Fibroblast of the aortic adventitia (primary cell): ENCODE results near the gene AQP5. TPM values are rescaled to one million over a fixed set of nuclear protein-coding genes. Genes with fewer than 3 reads are reported as not detected.
A peak's percentile ranks its signal among the peaks of the same experiment; 100 is the strongest.

Source experiments
- DNase-seq: peaks from one replicate; pipeline ENCODE4 v3.0.0-alpha.2; 2010; ENCODE audit warnings: low read depth
- H3K4me3 ChIP-seq: 2 replicates; pipeline ENCODE4 v1.5.1; 2011; ENCODE audit warnings: low read depth, mild to moderate bottlenecking, control low read depth, low read length, moderate library complexity
- total RNA-seq: library from RNA; depleted of rRNA; stranded (reverse); fragments of >200 nt; gene quantifications from 2 replicates; pipeline ENCODE4 v1.2.3, GENCODE V29; 2012; ENCODE audit warnings: low replicate concordance
- TF ChIP-seq, protein P1 (sequence below): IDR thresholded peaks from 2 replicates; pipeline ENCODE4 v1.5.1; 2011; ENCODE audit warnings: mild to moderate bottlenecking, low read length, control low read depth, inconsistent platforms; ENCODE audit not compliant: insufficient read depth

Gene AQP5
- total RNA-seq, 1 donor = 0.72 TPM

DNA sequence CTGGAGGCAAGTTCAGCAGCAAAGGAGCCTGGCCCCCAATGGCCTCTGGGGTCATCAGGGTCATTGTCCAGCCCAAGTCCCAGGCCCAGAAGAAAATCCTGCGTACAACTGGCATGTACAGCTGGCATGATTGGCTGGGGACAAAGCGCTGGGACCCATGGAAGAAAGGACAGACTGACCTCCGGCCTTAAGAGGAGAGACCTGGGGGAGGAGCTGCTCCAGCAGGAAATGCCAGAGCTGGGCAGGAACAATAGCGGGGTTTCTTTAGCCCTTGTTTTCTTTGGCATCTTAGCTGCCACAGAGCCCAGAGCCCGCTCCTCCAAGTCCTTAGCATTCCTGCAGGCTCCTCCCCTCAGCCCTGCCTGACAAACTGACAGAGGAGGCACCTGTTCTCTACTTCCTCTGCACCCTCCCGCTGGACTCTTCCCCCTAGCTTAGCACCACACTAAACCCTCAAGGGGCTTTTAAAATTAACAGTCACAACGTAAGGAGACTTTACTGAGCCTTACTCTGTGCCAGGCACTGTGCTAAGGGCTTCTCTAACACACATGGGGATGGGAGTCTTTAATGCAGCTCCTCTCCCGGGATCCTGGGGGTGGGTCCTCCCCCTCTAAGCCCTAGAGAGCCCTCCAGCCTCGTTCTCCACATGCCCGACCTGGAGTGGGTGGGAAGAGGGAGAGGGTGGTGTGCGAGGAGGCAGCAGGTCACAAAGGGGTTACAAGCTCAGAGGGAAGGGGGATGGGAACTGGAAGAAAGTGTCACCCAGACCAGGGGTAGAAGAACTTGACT is 1.8 kb upstream of the AQP5 start:
- TF ChIP-seq, protein P1, sequence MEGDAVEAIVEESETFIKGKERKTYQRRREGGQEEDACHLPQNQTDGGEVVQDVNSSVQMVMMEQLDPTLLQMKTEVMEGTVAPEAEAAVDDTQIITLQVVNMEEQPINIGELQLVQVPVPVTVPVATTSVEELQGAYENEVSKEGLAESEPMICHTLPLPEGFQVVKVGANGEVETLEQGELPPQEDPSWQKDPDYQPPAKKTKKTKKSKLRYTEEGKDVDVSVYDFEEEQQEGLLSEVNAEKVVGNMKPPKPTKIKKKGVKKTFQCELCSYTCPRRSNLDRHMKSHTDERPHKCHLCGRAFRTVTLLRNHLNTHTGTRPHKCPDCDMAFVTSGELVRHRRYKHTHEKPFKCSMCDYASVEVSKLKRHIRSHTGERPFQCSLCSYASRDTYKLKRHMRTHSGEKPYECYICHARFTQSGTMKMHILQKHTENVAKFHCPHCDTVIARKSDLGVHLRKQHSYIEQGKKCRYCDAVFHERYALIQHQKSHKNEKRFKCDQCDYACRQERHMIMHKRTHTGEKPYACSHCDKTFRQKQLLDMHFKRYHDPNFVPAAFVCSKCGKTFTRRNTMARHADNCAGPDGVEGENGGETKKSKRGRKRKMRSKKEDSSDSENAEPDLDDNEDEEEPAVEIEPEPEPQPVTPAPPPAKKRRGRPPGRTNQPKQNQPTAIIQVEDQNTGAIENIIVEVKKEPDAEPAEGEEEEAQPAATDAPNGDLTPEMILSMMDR = no peak
- H3K4me3 ChIP-seq = no peak overlapping the region
- DNase-seq = peak; percentile 56

DNA sequence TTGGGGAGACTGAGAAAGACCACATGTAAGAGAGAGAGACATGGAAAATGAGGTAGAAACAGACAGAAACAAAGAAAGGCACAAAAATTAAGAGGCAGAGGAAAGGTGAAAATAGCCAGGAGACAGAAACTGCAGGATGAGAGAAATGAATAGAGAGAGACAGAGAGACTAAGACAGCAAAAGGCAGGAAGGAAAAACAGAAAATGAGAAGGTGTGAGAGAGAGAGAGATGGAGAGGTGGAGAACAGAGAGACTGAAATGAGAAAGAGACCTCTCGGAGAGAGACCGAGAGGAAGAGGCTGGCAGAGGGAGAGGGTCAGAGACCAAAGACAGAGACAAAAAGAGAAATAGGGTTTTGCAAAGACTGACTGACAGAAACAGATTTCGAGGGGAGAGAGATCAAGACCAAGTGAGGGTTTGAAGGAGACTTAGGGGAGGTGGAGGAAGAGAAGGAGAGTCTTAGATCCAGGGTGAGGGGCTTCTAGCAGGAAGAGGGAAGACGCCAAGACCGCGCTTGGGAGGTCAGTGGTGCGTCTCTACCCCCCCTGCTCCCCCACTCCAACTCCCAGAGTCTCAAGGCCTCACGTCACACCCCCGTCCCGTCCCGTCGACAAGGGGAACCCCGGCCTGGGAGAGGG is 1.1 kb upstream of the AQP5 start:
- no peak for DNase-seq
- TF ChIP-seq, protein P1 = no peak
- no peak overlapping the region for H3K4me3 ChIP-seq

DNA sequence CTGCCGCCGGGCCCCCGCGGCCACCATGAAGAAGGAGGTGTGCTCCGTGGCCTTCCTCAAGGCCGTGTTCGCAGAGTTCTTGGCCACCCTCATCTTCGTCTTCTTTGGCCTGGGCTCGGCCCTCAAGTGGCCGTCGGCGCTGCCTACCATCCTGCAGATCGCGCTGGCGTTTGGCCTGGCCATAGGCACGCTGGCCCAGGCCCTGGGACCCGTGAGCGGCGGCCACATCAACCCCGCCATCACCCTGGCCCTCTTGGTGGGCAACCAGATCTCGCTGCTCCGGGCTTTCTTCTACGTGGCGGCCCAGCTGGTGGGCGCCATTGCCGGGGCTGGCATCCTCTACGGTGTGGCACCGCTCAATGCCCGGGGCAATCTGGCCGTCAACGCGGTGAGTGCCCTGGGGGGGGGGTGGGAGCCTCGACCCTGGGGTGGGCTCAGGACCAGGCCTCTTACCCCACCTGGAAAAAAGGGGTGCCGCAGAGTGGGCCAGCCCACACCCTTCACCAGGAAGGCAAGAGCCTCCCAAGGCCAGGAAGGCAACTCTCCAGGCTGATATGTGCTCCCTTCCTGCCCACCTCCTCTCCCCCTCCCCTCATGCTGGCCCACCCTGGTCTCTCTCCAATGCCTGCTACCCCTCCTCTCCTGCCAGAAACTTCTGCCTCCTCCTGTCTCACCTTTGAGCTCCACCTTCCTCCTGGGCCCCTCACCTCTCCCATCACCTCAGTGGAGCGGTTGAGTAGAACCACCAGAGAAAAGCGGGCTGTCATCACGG is 507 bp downstream of the AQP5 start:
- no peak for DNase-seq
- TF ChIP-seq, protein P1 = no peak
- no peak overlapping the region for H3K4me3 ChIP-seq

DNA sequence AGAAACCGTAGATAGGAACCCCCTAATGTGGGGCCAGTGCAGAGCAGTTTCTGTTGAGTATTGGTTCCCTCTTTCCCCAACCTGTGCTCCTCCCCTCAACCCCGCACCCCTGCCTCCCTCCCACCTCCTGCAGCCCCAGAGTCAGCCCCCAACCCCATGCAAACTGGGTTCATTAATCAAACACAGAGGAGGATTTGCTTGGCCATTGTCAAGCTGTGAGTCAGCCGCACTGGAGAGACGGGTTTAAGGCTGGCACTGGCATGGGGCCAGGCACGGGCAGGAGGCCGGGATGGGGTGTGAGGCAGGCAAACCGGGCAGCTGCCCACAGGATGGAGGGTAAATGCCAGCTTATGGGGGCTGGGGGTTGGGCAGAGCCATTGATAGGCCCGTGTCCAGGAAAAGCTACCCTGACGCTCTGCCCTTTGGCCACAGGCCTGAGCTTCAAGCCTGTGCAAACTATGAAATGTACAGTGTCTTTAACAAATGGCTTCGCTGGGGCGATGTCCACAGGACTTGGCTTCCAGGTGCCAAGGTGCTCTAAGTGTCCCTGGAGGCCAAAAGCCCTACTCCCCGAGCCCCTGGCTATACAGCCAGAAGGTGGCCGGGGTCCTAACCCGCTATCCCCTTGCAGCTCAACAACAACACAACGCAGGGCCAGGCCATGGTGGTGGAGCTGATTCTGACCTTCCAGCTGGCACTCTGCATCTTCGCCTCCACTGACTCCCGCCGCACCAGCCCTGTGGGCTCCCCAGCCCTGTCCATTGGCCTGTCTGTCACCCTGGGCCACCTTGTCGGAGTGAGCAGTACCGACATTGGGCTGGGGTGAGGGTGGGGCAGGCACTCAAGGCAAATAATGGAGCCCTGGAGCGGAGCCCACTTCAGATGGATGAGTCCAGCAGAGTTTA is 1.4 kb downstream of the AQP5 start:
- no peak for DNase-seq
- TF ChIP-seq, protein P1 = no peak
- H3K4me3 ChIP-seq = no peak overlapping the region

DNA sequence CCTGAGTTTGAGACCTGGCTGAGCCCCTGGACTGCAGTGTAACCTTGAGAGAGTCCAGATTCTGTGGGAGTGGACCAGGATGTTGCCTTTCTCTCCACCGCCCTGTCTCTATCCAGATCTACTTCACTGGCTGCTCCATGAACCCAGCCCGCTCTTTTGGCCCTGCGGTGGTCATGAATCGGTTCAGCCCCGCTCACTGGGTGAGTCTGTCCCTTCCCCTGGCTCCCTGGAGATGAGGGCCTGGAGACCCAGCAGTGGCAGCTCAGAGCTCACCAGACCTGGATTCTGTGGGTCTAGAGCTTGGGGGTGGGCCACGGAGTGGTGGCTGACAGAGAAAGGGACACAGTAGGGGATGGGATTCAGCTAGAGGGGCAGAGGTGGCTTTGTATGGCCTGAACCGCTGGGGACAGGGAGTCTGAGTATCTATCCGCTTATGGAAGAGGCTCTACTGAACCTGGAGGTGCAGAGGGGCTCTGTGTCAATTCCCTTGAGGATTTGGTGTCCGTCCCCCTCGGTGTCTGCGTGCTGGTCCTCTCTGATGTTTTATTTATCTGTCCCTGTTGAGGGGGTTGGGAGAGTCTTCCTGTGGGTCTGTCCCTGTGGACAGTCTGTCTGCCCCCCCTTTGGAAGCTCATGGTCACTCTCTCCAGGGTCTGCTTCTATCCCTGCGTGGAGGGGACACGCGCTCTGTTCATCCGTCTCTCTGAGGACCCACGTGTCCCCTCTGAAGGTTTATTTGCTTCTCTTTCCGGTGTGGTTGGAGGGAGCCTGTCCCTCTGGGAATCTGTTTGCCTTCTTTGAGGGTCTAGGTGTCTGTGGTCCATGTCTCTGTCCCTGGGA is 2.5 kb downstream of the AQP5 start:
- H3K4me3 ChIP-seq = no peak overlapping the region
- TF ChIP-seq, protein P1 = no peak
- no peak for DNase-seq
